GM21825 (cell line): ENCODE results near the gene TCHH.
"Not testable (repeated sequence)": the region's sequence is repeated elsewhere in the genome, so short reads cannot be mapped to it uniquely, and the experiment has no call there.

Source experiments
- ATAC-seq: cut with Tn5 transposase; IDR thresholded peaks from one replicate; pipeline ENCODE4 v1.9.1; 2021; ENCODE audit warnings: mild to moderate bottlenecking, moderate library complexity; ENCODE audit not compliant: unreplicated experiment

TCHH gene

GRCh38 chr1:152112885-152113432 lies 2.3 kb downstream of the TCHH start:
- no peak for ATAC-seq

- no peak for ATAC-seq
These were observed 3.0 kb downstream of the TCHH start for GRCh38 chr1:152112101-152112884.

- ATAC-seq = no peak
These were observed 3.7 kb downstream of the TCHH start for GRCh38 chr1:152111515-152111968.

GRCh38 chr1:152110860-152111514 lies 4.3 kb downstream of the TCHH start:
- ATAC-seq = no peak

GRCh38 chr1:152110365-152110859 lies 4.8 kb downstream of the TCHH start:
- no peak for ATAC-seq

GRCh38 chr1:152109998-152110294 lies 5.3 kb downstream of the TCHH start:
- no peak for ATAC-seq

- no peak for ATAC-seq
These were observed 5.8 kb downstream of the TCHH start for GRCh38 chr1:152109231-152109997.

GRCh38 chr1:152108882-152109222 lies 6.4 kb downstream of the TCHH start:
- ATAC-seq = no peak

GRCh38 chr1:152107984-152108881 lies 7.0 kb downstream of the TCHH start:
- ATAC-seq = no peak

GRCh38 chr1:152107031-152107983 lies 7.9 kb downstream of the TCHH start:
- no peak for ATAC-seq

- ATAC-seq = no peak
These were observed 10.4 kb downstream of the TCHH start for GRCh38 chr1:152104854-152105253.

GRCh38 chr1:152096931-152097330 lies 18.3 kb downstream of the TCHH start:
- no peak for ATAC-seq

GRCh38 chr1:152089014-152089674 lies 26.1 kb downstream of the TCHH start, which contains the start of gene TCHHL1:
TSS of gene TCHHL1 (minus strand) at chr1:152089064. CDS start at chr1:152088143, 921 bp downstream.
- no peak for ATAC-seq

GRCh38 chr1:152086760-152087159 lies 28.5 kb downstream of the TCHH start:
- no peak for ATAC-seq

GRCh38 chr1:152084853-152085252 lies 30.4 kb downstream of the TCHH start:
- no peak for ATAC-seq

- ATAC-seq = not testable (repeated sequence)
These were observed 34.2 kb downstream of the TCHH start for GRCh38 chr1:152081026-152081425.

GRCh38 chr1:152080494-152080893 lies 34.8 kb downstream of the TCHH start:
- not testable (repeated sequence) for ATAC-seq

GRCh38 chr1:152078831-152079441 lies 36.3 kb downstream of the TCHH start:
- no peak for ATAC-seq
